GM18858 (cell line): Measurements from ENCODE around the gene HINFP.
A peak's percentile ranks its signal among the peaks of the same experiment; 100 is the strongest.

ENCODE experiments used
- ATAC-seq: cut with Tn5 transposase; IDR thresholded peaks from one replicate; pipeline ENCODE4 v1.9.1; 2021; ENCODE audit not compliant: unreplicated experiment

The HINFP gene

GRCh38 chr11:119121008-119121810 lies at the start of gene HINFP:
HINFP (plus strand) TSS chr11:119121580; CDS start chr11:119126945, 5,365 bp downstream.
- peak; percentile 88 for ATAC-seq

- no peak for ATAC-seq
Observed at GRCh38 chr11:119077839-119078238, 43.5 kb upstream of the HINFP start.

- no peak for ATAC-seq
Observed at GRCh38 chr11:119078675-119079420, 42.5 kb upstream of the HINFP start.

- no peak for ATAC-seq
Observed at GRCh38 chr11:119081682-119082260, 39.6 kb upstream of the HINFP start.

- peak; percentile 81 for ATAC-seq
Observed at GRCh38 chr11:119084663-119085436, 36.5 kb upstream of the HINFP start, which contains the start of gene HMBS. HMBS (plus strand) TSS chr11:119084881; CDS start chr11:119085034, 153 bp downstream.

GRCh38 chr11:119085437-119085847 lies 35.9 kb upstream of the HINFP start:
- peak; percentile 13 for ATAC-seq

GRCh38 chr11:119087123-119087522 lies 34.3 kb upstream of the HINFP start:
- ATAC-seq: no peak

- ATAC-seq: no peak
Observed at GRCh38 chr11:119087747-119088241, 33.6 kb upstream of the HINFP start.

GRCh38 chr11:119088406-119088805 lies 33.0 kb upstream of the HINFP start:
- no peak for ATAC-seq

GRCh38 chr11:119089319-119089718 lies 32.1 kb upstream of the HINFP start:
- ATAC-seq: no peak

GRCh38 chr11:119091178-119091577 lies 30.2 kb upstream of the HINFP start:
- no peak for ATAC-seq

GRCh38 chr11:119091966-119092879 lies 29.2 kb upstream of the HINFP start:
- no peak for ATAC-seq

- no peak for ATAC-seq
Observed at GRCh38 chr11:119092880-119093842, 28.2 kb upstream of the HINFP start.

- no peak for ATAC-seq
Observed at GRCh38 chr11:119093942-119094815, 27.2 kb upstream of the HINFP start.

GRCh38 chr11:119094816-119095065 lies 26.6 kb upstream of the HINFP start:
- peak; percentile 19 for ATAC-seq

GRCh38 chr11:119095066-119095880 lies 26.1 kb upstream of the HINFP start:
- ATAC-seq: peak; percentile 70

- no peak for ATAC-seq
Observed at GRCh38 chr11:119099711-119100110, 21.7 kb upstream of the HINFP start.
